ENCODE data around the gene C1RL. TPM values are rescaled to one million over a fixed set of nuclear protein-coding genes. Genes with fewer than 3 reads are reported as not detected.

C1RL gene
- total RNA-seq, 4 donors from 2014 or later = 64.8 to 159 (median 88.2) TPM

GRCh38 chr12:7099290-7099996, 9.6 kb downstream of the C1RL start:
- Histone ChIP-seq H3K4me1 (peaks cover 0 to 12% (median 6%) of the 10 kb centered on the region in 4 donors), H3K36me3 (peaks cover 6 to 73% (median 32%) of the 10 kb centered on the region in 4 donors), H3K27me3 (no peaks in the 10 kb centered on the region), H3K27ac (replicated peaks in 1 of 4) (no peak overlapping the region), H3K9me3 (no peaks in the 10 kb centered on the region), H3K4me3 (no peak overlapping the region)
- DNase-seq (ENCODE audit: extremely low spot score) = no peak
- WGBS = 84% methylated on average over 9 of the region's 9 CpGs
- TF ChIP-seq CTCF (IDR thresholded peaks at IDR 0.05) = no peak
- no peak for TF ChIP-seq EP300 (IDR thresholded peaks at IDR 0.05)
- intact Hi-C loops (cut with DNase I) = no loop called here

- no peak overlapping the region for H3K4me3 ChIP-seq
- TF ChIP-seq POLR2A (IDR thresholded peaks at IDR 0.05; ENCODE audit: low read depth) (no peak), CTCF (IDR thresholded peaks at IDR 0.05) (no peak), EP300 (IDR thresholded peaks at IDR 0.05) (no peak), POLR2AphosphoS5 (IDR thresholded peaks at IDR 0.05) (no peak)
- intact Hi-C loops (cut with DNase I) = no loop called here
- no peak for DNase-seq (ENCODE audit: extremely low spot score)
- WGBS = 82% methylated on average over 19 of the region's 19 CpGs
- no peaks in the 10 kb centered on the region for H3K27me3 ChIP-seq
- peaks cover 6 to 49% (median 20%) of the 10 kb centered on the region in 4 donors for H3K36me3 ChIP-seq
- H3K4me1 ChIP-seq = peaks cover 7 to 28% (median 26%) of the 10 kb centered on the region in 4 donors
- H3K9me3 ChIP-seq = no peaks in the 10 kb centered on the region
- H3K27ac ChIP-seq (replicated peaks in 1 of 4) = no peak overlapping the region
These were observed 12.0 kb downstream of the C1RL start for GRCh38 chr12:7096979-7097378.

- H3K27ac ChIP-seq (replicated peaks in 1 of 4) = no peak overlapping the region
- DNase-seq (ENCODE audit: extremely low spot score) = no peak
- H3K27me3 ChIP-seq = no peaks in the 10 kb centered on the region
- peaks cover 6 to 42% (median 18%) of the 10 kb centered on the region in 4 donors for H3K36me3 ChIP-seq
- H3K4me1 ChIP-seq = peaks cover 14 to 30% (median 30%) of the 10 kb centered on the region in 4 donors
- 79% methylated on average over 8 of the region's 26 CpGs for WGBS
- H3K9me3 ChIP-seq = no peaks in the 10 kb centered on the region
- intact Hi-C loops (cut with DNase I) = no loop called here
- H3K4me3 ChIP-seq = no peak overlapping the region
- peak in 1 of 2 donors; percentile 4 for TF ChIP-seq POLR2AphosphoS5 (IDR thresholded peaks at IDR 0.05)
- TF ChIP-seq POLR2A (IDR thresholded peaks at IDR 0.05; ENCODE audit: low read depth) = no peak
These were observed 12.7 kb downstream of the C1RL start for GRCh38 chr12:7096006-7096932.

- peaks cover 19 to 54% (median 53%) of the 10 kb centered on the region in 4 donors for H3K4me1 ChIP-seq
- intact Hi-C loops (cut with DNase I) = loop anchor here (2.0 kb wide), 1 partner anchor 15 kb away; the partner anchor contains the start of gene C1RL
- no peaks in the 10 kb centered on the region for H3K9me3 ChIP-seq
- DNase-seq (ENCODE audit: extremely low spot score) = no peak
- peak overlapping the region in 1 of 4 donors; percentile 88 for H3K27ac ChIP-seq (replicated peaks in 1 of 4)
- WGBS = 64% methylated on average over 10 of the region's 10 CpGs
- no peak for TF ChIP-seq EP300 (IDR thresholded peaks at IDR 0.05)
- TF ChIP-seq POLR2A (IDR thresholded peaks at IDR 0.05; ENCODE audit: low read depth) = no peak
- peak in 1 of 2 donors; percentile 66 for TF ChIP-seq POLR2AphosphoS5 (IDR thresholded peaks at IDR 0.05)
- no peak for TF ChIP-seq CTCF (IDR thresholded peaks at IDR 0.05)
- no peak overlapping the region for H3K4me3 ChIP-seq
- peaks cover 0 to 36% (median 17%) of the 10 kb centered on the region in 4 donors for H3K36me3 ChIP-seq
- H3K27me3 ChIP-seq = no peaks in the 10 kb centered on the region
These were observed 15.1 kb downstream of the C1RL start for GRCh38 chr12:7093892-7094291.

GRCh38 chr12:7093486-7093885, 15.5 kb downstream of the C1RL start:
- Histone ChIP-seq H3K4me1 (peaks cover 19 to 58% (median 54%) of the 10 kb centered on the region in 4 donors), H3K9me3 (no peaks in the 10 kb centered on the region), H3K27ac (replicated peaks in 1 of 4) (peak overlapping the region in 2 of 4 donors; percentile 81 to 88), H3K27me3 (no peaks in the 10 kb centered on the region), H3K36me3 (peaks cover 3 to 36% (median 19%) of the 10 kb centered on the region in 4 donors), H3K4me3 (no peak overlapping the region)
- TF ChIP-seq POLR2A (IDR thresholded peaks at IDR 0.05; ENCODE audit: low read depth) (no peak), EP300 (IDR thresholded peaks at IDR 0.05) (no peak), CTCF (IDR thresholded peaks at IDR 0.05) (no peak), POLR2AphosphoS5 (IDR thresholded peaks at IDR 0.05) (no peak)
- WGBS = 56% methylated on average over 5 of the region's 5 CpGs
- no peak for DNase-seq (ENCODE audit: extremely low spot score)
- intact Hi-C loops (cut with DNase I) = loop anchor here (2.0 kb wide), 1 partner anchor 15 kb away; the partner anchor contains the start of gene C1RL

All from esophagus muscularis mucosa (tissue), 4 donors.